ENCODE results near the gene IL24. TPM values are rescaled to one million over a fixed set of nuclear protein-coding genes. Genes with fewer than 3 reads are reported as not detected.

The IL24 gene
- polyA plus RNA-seq, 3 donors: 0.16 TPM; not detected in 2

GRCh38 chr1:206885341-206886060 lies 11.7 kb upstream of the IL24 start:
- Mint-ChIP-seq H3K27me3 (ENCODE audit: low read depth in 3 of 3) (peaks cover 2 to 7% (median 5%) of the 10 kb centered on the region in 3 donors), H3K27ac (no peak overlapping the region), H3K9me3 (peaks cover 0 to 10% (median 2%) of the 10 kb centered on the region in 7 donors), H3K4me3 (no peak overlapping the region), H3K36me3 (no peaks in the 10 kb centered on the region), H3K4me1 (peaks cover 3% of the 10 kb centered on the region)
- Histone ChIP-seq H2AFZ (ENCODE audit: insufficient read depth, low read depth, low read length, poor library complexity, severe bottlenecking) (no peak overlapping the region), H3K79me2 (ENCODE audit: insufficient read depth, low read length) (no peaks in the 10 kb centered on the region), H3K4me2 (replicated peaks; ENCODE audit: extremely low read depth, low read length, poor library complexity, severe bottlenecking) (no peak overlapping the region), H3K36me3 (replicated peaks in 1 of 2; ENCODE audit: control insufficient read depth in 1 of 2, insufficient read depth in 2 of 2, low read length in 2 of 2) (no peaks in the 10 kb centered on the region), H3K27ac (ENCODE audit: low read depth in 1 of 2, low read length in 2 of 2) (no peak overlapping the region), H3K4me1 (ENCODE audit: control insufficient read depth in 1 of 2, insufficient read depth in 2 of 2, low read length in 2 of 2) (peaks cover 3 to 4% of the 10 kb centered on the region in 2 donors), H3K9ac (ENCODE audit: insufficient read depth, low read length, poor library complexity, severe bottlenecking) (no peak overlapping the region), H4K20me1 (ENCODE audit: insufficient read depth, low read length) (no peaks in the 10 kb centered on the region), H3K27me3 (ENCODE audit: control insufficient read depth in 2 of 2, insufficient read depth in 2 of 2, low read length in 2 of 2) (peaks cover 0 to 2% of the 10 kb centered on the region in 2 donors), H3K9me3 (replicated peaks in 1 of 2; ENCODE audit: control insufficient read depth in 1 of 2, insufficient read depth in 1 of 2, low read length in 2 of 2) (no peaks in the 10 kb centered on the region), H3K4me3 (replicated peaks in 1 of 3; ENCODE audit: low read depth in 2 of 3, low read length in 3 of 3) (no peak overlapping the region)
- TF ChIP-seq CTCF (IDR thresholded peaks at IDR 0.05): no peak
- intact Hi-C loops (cut with micrococcal nuclease): no loop called here
- no peak for DNase-seq
- 100% methylated on average over 2 of the region's 3 CpGs for WGBS (ENCODE audit: insufficient coverage)

GRCh38 chr1:206886831-206887230 lies 10.4 kb upstream of the IL24 start:
- Histone ChIP-seq H4K20me1 (ENCODE audit: insufficient read depth, low read length) (no peaks in the 10 kb centered on the region), H3K27me3 (ENCODE audit: control insufficient read depth in 2 of 2, insufficient read depth in 2 of 2, low read length in 2 of 2) (peaks cover 0 to 2% of the 10 kb centered on the region in 2 donors)
- intact Hi-C loops (cut with micrococcal nuclease): no loop called here

More at GRCh38 chr1:206886831-206887230, 10.4 kb upstream of the IL24 start:
- Histone ChIP-seq H3K9me3 (replicated peaks in 1 of 2; ENCODE audit: control insufficient read depth in 1 of 2, insufficient read depth in 1 of 2, low read length in 2 of 2) (no peaks in the 10 kb centered on the region), H3K4me1 (ENCODE audit: control insufficient read depth in 1 of 2, insufficient read depth in 2 of 2, low read length in 2 of 2) (peaks cover 8 to 12% of the 10 kb centered on the region in 2 donors), H3K4me3 (replicated peaks in 1 of 3; ENCODE audit: low read depth in 2 of 3, low read length in 3 of 3) (no peak overlapping the region), H3K36me3 (replicated peaks in 1 of 2; ENCODE audit: control insufficient read depth in 1 of 2, insufficient read depth in 2 of 2, low read length in 2 of 2) (no peaks in the 10 kb centered on the region), H3K9ac (ENCODE audit: insufficient read depth, low read length, poor library complexity, severe bottlenecking) (no peak overlapping the region), H2AFZ (ENCODE audit: insufficient read depth, low read depth, low read length, poor library complexity, severe bottlenecking) (no peak overlapping the region), H3K79me2 (ENCODE audit: insufficient read depth, low read length) (no peaks in the 10 kb centered on the region), H3K4me2 (replicated peaks; ENCODE audit: extremely low read depth, low read length, poor library complexity, severe bottlenecking) (no peak overlapping the region), H3K27ac (ENCODE audit: low read depth in 1 of 2, low read length in 2 of 2) (no peak overlapping the region)
- Mint-ChIP-seq H3K27ac (no peak overlapping the region), H3K9me3 (peaks cover 0 to 9% (median 1%) of the 10 kb centered on the region in 7 donors), H3K4me1 (peaks cover 12% of the 10 kb centered on the region), H3K36me3 (no peaks in the 10 kb centered on the region), H3K27me3 (ENCODE audit: low read depth in 3 of 3) (peaks cover 5 to 7% (median 5%) of the 10 kb centered on the region in 3 donors), H3K4me3 (no peak overlapping the region)
- 100% methylated on average over 1 of the region's 1 CpG for WGBS (ENCODE audit: insufficient coverage)
- no peak for TF ChIP-seq CTCF (IDR thresholded peaks at IDR 0.05)
- no peak for DNase-seq

Measured in CD14-positive monocyte (primary cell).